GM18520 (cell line): ENCODE results near the gene RTL3.
A peak's percentile ranks its signal among the peaks of the same experiment; 100 is the strongest.
"Not testable (repeated sequence)": the region's sequence is repeated elsewhere in the genome, so short reads cannot be mapped to it uniquely, and the experiment has no call there.

Experiments used
- ATAC-seq: cut with Tn5 transposase; IDR thresholded peaks from one replicate; pipeline ENCODE4 v1.9.1; 2021; ENCODE audit not compliant: unreplicated experiment

Gene RTL3, protein sequence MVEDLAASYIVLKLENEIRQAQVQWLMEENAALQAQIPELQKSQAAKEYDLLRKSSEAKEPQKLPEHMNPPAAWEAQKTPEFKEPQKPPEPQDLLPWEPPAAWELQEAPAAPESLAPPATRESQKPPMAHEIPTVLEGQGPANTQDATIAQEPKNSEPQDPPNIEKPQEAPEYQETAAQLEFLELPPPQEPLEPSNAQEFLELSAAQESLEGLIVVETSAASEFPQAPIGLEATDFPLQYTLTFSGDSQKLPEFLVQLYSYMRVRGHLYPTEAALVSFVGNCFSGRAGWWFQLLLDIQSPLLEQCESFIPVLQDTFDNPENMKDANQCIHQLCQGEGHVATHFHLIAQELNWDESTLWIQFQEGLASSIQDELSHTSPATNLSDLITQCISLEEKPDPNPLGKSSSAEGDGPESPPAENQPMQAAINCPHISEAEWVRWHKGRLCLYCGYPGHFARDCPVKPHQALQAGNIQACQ

GRCh38 chrX:78658845-78659744, at the start of gene RTL3:
Gene RTL3, minus strand, starts transcription at chrX:78659328. Its CDS starts 908 bp downstream, at chrX:78658420.
- no peak for ATAC-seq

GRCh38 chrX:78708816-78709215, 49.7 kb upstream of the RTL3 start:
- ATAC-seq: no peak

DNA sequence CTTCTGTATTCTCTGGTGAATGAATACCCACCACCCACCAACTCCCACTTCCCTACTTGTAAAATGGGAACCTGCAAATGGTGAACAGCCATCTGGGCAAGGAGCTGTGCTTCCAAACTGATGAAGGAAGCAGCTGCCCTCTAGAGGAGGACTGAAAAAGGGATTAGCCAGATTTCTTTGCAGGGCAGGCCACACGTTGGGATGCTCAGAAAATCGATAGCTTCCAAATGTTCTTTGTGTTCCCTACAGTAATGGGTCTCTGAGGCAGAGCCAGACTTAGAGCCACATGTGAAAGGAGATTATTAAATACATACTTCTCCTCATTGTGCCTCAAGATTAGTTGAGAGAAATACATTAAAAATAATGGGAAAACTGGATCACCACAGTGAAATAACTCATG, 49.1 kb upstream of the RTL3 start:
- no peak for ATAC-seq

- no peak for ATAC-seq
Measured at GRCh38 chrX:78706071-78706470, 46.9 kb upstream of the RTL3 start.

- no peak for ATAC-seq
Measured at GRCh38 chrX:78693536-78693935, 34.4 kb upstream of the RTL3 start.

DNA sequence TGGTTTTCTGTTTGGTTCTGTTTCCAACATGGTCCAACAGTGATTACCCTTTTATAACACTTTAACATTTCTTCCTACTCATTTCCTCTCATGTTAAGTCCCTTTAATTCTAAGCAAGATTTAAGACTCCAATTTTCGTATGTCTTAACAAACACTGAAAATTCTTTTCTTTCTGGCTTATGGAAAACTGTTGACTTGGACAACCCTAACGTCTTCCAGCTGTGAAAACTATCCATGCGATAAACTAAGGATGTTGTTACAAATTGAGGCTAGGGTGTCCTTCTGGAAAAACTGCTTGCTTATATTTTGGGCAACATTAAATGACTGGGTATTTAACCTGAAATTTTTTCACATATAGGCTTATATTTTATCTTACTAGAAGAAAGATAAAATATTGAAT, 33.9 kb upstream of the RTL3 start:
- ATAC-seq: no peak

DNA sequence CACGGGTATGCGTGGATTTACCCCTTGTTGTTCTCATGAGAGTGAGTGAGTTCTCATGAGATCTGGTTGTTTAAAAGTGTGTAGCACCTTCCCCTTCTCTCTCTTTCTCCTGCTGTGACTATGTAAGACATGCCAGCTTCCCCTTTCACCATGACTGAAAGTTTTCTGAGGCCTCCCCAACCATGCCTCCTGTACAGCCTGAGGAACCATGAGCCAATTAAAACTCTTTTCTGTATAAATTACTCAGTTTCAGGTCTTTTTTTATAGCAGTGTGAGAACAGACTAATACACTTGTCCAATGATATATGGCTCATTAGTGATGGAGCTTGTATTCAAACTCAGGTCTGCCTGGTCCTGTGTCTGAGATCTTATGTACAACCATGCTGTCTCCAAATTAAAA, 28.5 kb upstream of the RTL3 start:
- peak; percentile 80 for ATAC-seq

DNA sequence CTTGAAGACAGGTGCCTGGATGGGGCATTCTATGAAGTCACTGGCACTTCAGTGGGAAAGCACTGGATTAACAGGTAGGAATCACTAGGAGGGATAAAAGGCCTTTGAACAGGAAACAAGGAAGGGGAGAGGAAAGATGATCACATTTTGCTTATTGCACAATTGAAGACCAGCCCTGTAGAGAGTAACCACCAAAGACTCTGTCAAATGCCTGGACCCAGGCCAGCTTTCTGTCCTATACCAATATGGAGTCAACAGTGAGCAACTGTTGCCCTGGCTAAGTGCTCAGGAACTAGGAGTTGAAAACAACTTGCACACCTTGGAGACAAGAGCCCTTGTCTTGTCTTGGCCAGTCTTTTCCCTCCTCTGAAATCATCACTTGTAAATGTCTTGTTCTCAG, 14.1 kb upstream of the RTL3 start:
- no peak for ATAC-seq

- no peak for ATAC-seq
Measured at GRCh38 chrX:78665342-78665741, 6.2 kb upstream of the RTL3 start.

DNA sequence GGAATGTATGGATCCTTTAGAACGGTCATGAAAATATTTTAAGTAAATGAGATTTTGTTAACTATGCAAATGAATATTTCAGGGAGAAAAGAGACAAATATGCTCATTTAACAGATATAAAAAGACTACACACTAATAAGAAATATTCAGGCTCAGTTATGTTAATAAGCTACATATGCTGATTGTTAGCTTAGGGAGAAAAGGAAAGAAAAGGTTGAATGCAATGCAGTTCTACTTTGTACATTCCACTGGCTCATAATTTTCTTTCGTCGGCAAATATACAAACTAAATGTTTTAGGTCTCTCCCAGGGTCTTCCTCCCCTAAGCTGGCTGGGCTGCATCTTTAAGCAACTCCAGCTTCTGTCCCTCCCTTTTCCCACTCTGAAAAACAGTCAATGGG, 2.7 kb upstream of the RTL3 start:
- no peak for ATAC-seq

GRCh38 chrX:78659955-78660354, 827 bp upstream of the RTL3 start:
- ATAC-seq: no peak

- ATAC-seq: no peak
Measured at GRCh38 chrX:78658414-78658813, 714 bp downstream of the RTL3 start.

DNA sequence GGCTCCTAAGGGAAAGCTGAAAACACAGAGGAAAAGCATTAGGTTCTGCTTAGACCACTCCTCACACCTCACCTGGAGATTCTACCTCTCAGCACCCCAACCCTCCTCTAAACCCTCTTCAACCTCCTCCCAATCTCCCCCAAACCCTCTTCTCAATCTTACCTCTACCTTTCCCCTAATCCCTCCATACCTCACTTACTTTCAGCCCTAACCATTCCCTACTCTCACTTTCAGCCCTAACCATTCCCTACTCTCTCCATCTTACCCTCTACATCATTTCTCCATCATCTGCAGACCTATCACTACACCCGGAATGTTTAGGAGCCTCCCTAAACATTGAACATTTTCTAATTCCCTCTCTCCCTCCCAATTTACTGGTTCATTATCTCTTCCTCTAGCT, 3.5 kb downstream of the RTL3 start:
- ATAC-seq: no peak

DNA sequence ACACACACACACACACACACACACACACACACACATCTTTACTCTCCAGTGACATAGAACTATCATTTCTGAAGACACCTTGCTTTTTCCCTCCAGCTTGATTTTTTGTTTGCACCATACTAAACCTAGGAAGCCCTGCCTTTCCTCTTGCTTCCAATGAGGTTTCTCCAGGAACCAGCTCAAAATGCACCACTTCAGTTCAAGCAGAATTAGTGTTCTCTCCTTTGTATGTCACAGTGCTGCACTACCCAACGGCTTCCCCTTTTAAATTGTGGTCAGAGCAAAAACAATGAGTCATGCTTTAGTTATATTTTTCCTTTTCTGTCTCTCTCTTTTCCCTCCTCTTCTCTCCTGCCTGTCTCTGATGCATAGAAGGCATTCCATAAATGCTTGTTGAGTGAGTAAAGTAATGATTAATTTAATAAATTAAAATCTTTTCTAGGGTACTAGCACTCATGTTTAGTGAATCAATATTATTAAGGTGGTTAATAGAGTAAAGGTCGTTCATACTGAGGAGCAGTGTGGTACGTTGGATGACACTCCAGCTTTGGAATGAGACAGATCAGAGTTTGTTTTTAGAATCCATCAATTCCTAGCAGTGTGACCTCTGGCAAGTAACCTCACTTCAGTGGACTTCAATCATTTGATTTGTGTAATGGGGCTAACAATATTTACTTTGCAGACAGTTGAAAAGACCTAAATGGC, 5.9 kb downstream of the RTL3 start:
- ATAC-seq: no peak

GRCh38 chrX:78650906-78651437, 8.2 kb downstream of the RTL3 start:
- ATAC-seq: peak; percentile 79

- ATAC-seq: no peak
Measured at GRCh38 chrX:78643874-78644273, 15.3 kb downstream of the RTL3 start.

DNA sequence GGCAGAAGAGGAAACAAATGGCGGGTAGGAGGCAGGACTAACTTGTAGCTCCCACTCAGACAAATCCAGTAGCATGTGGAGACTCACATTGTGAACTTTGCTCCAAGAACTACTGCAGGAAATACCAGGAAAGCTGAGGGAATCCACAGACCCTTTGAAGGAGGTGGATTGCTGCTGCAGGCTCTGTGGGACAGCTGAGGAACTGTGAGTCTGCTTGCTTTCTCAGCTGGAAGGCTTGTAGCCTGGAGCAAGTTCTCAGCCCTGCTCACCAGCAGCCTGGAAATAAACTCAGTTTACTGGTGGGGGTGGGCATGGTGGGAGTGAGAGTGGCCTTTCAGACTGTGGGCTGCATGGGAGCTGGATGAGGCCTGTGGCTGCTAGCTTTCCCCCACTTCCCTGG, 16.0 kb downstream of the RTL3 start:
- ATAC-seq: no peak

DNA sequence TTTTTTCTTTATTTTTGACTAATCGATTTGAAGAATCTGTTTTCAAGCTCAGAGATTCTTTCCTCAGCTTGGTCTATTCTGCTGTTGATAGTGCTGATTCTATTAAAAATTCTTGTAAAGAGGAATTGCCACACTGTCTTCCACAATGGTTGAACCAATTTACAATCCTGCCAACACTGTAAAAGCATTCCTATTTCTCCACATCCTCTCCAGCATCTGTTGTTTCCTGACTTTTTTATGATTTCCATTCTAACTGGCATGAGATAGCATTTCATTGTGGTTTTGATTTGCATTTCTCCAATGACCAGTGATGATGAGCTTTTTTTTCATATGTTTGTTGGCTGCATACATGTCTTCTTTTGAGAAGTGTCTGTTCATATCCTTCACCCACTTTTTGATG, 23.0 kb downstream of the RTL3 start:
- not testable (repeated sequence) for ATAC-seq

- ATAC-seq: no peak
Measured at GRCh38 chrX:78624962-78625909, 33.9 kb downstream of the RTL3 start.

DNA sequence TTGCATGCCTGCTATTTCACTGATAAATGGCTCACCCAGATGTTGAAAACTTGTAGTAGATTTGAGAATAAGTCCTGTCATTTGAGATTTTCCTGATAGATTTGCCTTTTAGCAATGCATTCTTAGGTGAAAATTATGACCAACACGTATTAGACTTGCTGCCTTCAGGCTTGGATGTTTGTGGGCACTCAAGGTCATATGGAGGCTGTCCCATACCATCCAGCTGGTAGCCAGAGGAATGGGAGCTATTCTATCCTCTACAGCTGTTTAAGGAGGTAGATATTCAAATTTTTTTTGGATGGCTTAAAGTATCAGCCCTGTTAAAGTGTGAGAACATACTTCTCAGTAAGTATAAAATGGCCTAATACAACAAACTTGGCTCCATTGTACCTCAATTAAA, 34.7 kb downstream of the RTL3 start:
- ATAC-seq: no peak
